ENCODE data around the gene ENTPD5.

Gene ENTPD5, protein sequence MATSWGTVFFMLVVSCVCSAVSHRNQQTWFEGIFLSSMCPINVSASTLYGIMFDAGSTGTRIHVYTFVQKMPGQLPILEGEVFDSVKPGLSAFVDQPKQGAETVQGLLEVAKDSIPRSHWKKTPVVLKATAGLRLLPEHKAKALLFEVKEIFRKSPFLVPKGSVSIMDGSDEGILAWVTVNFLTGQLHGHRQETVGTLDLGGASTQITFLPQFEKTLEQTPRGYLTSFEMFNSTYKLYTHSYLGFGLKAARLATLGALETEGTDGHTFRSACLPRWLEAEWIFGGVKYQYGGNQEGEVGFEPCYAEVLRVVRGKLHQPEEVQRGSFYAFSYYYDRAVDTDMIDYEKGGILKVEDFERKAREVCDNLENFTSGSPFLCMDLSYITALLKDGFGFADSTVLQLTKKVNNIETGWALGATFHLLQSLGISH

DNA sequence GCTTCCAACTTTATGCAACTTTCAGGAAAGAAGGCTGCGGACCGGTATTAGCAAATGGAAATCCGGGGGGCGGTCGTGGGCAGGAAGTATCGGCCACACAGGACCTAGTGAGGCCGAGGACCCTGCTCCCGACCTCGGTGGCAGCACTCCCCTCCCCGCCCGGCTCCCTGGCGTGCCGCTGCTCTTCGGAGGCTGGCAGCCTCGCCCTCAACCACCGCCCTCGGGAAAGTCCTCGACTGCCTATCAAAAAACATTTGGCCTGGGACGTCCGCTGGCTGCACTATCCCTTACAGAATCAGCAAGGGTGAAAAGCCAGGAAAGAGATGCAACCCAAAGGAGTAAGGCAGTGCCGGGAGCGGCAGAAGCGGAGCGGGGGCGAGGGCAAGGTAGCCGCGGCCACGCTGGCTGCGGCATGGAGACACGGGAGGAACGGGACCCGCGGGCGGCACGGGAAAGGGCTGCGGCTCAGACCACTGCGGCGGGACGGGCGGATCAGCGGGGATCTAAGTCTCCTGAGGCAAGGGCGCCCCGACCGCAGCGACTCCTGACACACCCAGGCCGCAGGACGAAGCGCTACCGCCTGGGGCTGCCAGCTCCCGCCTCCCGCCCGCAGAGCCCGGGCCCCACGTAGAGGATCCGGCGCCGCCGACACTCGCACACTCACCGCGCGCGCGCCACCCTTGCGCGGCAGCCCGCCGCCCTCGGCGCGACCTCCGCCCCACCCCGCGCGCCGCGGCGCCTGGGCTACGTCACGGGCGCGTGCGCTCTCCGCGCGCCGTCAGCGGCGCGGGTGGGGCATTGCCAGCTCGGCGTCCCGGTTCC lies at the start of gene ENTPD5, which contains the start of gene BBOF1:
Gene ENTPD5 (minus strand): TSS at position 703 of the 822 bp plus-strand sequence. CDS start 31,186 bp downstream, outside the sequence.
Gene BBOF1 (plus strand): TSS at position 764 of the 822 bp plus-strand sequence. CDS start 130 bp downstream, outside the sequence.
- in situ Hi-C loops (cut with MboI; ENCODE audit: low pct_unique_long_range_greater_than_20kb, low sequenced_read_pairs), result no loop called here
- DNase-seq, result peak; percentile 80

DNA sequence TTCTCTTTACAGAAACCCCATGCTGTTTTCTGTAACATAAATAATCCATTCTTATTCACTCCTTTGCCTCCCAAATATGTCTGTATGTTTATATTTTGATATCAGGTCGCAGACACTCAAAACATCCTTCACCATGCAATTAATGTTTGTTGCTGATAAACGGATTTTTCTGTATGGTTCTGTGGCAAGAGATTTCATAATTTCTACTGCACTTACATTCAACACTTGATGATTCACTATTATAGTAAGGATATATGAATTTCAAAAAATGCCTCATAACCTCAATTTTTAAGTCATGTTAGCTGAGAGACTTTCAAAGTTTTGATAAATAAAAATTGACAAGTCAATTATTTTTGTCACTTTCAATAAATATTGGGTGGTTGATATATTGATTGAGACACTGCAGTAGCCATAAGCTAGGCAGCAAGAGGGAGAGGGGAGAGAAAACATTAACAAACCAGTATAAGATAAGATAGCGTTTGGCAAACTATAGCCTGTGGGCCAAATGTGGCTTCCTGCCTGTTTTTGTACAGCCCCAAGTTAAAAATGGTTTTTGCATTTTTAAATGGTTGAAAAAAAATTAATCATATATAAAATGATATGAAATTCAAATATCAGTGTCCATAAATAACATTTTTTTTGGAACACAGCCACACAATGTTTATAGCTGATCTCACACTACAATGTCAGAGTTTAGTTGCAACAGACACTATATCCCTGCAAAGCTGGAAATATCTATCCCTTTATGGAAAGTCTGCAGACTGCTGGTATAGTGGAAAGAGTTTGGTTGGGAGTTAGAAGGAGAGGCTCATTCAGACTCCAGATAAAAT lies 46.9 kb upstream of the ENTPD5 start:
- DNase-seq, result no peak
- in situ Hi-C loops (cut with MboI; ENCODE audit: low pct_unique_long_range_greater_than_20kb, low sequenced_read_pairs), result no loop called here

DNA sequence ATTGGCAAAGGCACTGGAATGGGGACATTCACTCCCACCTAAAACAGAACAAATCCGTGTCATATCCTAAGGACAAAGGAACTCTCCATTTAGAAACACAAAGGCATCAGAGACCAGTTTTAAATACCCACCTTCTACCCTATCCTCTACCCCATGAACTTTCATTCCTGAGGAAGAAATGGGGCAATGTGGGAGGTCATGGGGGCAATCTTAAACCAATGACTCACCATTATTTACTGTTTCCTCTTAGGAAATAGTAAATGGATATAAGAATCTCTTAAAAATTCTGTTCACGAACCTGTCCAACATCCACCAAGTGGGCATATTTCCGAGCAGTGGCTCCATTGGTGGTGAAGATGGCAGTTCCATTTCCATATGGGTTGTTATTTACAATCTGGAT lies 45.8 kb upstream of the ENTPD5 start:
- in situ Hi-C loops (cut with MboI; ENCODE audit: low pct_unique_long_range_greater_than_20kb, low sequenced_read_pairs), result no loop called here
- DNase-seq, result no peak

DNA sequence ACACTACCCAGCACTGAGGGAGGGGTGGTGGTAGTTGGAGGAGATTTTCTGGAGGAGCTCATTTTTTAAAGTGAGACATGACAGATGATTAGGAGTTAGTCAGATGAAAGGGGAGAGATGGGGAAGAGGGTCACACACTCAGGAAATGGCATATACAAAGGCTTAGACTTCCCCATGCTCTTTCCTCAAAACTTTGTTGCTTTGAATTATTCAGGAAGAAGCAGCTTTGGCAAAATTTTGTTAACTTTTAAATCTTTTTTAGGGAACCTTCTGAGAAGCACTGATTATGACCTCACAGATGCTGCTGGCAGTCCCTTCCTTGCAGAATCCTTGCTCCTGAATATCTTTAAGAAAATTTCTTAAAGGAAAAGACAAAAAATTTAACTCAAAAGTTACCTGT lies 45.3 kb upstream of the ENTPD5 start:
- in situ Hi-C loops (cut with MboI; ENCODE audit: low pct_unique_long_range_greater_than_20kb, low sequenced_read_pairs), result no loop called here
- no peak for DNase-seq

DNA sequence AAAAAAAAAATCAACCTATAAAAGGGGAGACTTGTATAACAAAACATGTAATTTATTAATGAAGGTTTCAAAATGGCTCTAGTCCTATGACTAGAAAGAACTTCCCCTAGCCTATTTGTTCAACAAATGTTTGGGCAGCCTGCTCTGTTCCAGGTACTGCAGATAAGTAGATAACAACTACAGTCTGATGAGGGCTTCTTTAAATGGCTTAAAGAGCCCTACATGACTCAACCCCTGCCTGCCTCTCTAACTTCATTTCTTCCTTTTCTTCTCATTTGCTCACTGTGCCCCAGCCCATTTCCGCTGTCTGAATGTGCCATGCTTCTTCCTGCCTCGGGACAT lies 43.7 kb upstream of the ENTPD5 start:
- no peak for DNase-seq
- in situ Hi-C loops (cut with MboI; ENCODE audit: low pct_unique_long_range_greater_than_20kb, low sequenced_read_pairs), result no loop called here

DNA sequence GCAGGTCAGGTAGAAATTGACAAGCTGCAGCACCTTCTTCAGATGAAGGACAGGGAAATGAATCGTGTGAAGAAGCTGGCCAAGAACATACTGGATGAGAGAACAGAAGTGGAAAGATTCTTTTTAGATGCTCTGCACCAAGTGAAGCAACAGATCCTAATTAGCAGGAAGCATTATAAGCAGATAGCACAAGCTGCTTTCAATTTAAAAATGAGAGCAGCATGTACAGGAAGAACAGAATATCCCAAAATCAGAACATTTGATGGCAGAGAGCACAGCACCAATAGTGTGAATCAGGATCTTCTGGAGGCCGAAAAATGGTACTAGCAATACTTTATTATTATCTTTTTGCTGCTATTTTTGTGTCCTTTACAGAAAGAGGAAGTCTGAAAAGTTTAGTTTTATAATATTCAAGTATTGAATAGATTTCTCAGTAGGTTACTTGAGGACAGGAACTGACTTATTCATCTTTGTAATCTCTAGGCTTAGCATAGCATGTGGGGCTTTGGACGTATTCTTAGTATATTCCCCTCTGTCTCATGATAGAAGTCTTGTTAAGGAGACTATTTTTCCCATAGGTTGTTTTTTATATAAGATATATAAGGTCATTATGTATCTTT lies 30.9 kb upstream of the ENTPD5 start:
- in situ Hi-C loops (cut with MboI; ENCODE audit: low pct_unique_long_range_greater_than_20kb, low sequenced_read_pairs), result loop anchor here (25.0 kb wide), 1 partner anchor 538 kb away; no protein-coding TSS in a partner anchor
- peak; percentile 16 for DNase-seq

DNA sequence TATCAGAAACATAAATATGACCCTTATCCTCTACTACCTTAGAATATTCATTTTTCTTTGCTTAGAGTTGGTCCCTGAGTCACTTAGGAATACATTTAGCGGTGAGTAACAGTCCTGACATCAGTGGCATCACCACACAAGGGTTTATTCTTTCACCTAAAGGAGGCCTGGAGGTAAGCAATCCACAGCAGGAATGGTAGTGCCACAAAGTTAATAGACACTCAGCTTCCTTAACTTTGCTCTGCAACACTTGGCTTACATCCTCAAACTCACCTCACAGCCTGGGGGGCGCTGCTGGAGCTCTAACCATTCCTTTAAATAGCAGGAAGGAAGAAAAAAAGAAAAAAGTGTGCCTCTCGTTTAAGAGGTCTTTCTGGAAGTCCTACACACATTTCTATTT lies 29.2 kb upstream of the ENTPD5 start:
- DNase-seq, result peak; percentile 33
- in situ Hi-C loops (cut with MboI; ENCODE audit: low pct_unique_long_range_greater_than_20kb, low sequenced_read_pairs), result loop anchor here (25.0 kb wide), 1 partner anchor 536 kb away; no protein-coding TSS in a partner anchor

DNA sequence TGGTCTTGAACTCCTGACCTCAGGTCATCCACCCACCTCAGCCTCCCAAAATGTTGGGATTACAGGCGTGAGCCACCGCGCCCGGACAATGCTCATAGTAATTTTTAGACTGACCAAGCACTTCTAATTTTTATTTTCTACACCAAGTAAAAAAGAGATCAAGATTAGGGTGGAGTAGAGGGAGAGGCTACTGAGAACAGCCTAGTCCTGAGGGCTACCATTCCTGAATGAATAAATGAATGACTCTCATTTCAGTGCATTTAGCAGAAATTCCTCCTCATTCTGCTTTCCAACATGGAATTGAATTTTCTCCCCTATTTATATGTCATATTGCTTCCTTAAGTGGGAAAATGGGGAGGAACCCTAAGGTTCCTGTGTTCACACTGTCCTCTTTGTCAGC lies 26.4 kb upstream of the ENTPD5 start:
- in situ Hi-C loops (cut with MboI; ENCODE audit: low pct_unique_long_range_greater_than_20kb, low sequenced_read_pairs), result loop anchor here (25.0 kb wide), 1 partner anchor 533 kb away; no protein-coding TSS in a partner anchor
- no peak for DNase-seq

DNA sequence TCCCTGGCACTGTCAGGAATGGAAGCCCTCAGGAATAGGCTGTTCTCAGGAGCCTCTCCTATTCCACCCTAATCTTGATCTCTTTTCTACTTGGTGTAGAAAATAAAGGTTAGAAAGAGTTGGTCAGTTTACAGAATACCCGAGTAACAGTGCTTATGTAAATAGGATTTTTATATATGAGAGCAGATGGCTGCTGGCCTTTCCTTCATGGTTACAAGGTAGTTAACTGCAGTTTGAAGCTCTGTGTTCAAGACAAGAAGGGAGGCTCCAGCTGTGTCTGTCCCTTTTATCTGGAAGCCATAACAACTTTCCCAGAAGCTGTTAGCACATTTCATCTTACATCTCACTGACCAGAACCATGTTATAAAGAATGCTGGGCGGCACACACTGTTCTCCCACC lies 23.2 kb upstream of the ENTPD5 start:
- in situ Hi-C loops (cut with MboI; ENCODE audit: low pct_unique_long_range_greater_than_20kb, low sequenced_read_pairs), result loop anchor here (25.0 kb wide), 1 partner anchor 530 kb away; no protein-coding TSS in a partner anchor
- DNase-seq, result no peak

DNA sequence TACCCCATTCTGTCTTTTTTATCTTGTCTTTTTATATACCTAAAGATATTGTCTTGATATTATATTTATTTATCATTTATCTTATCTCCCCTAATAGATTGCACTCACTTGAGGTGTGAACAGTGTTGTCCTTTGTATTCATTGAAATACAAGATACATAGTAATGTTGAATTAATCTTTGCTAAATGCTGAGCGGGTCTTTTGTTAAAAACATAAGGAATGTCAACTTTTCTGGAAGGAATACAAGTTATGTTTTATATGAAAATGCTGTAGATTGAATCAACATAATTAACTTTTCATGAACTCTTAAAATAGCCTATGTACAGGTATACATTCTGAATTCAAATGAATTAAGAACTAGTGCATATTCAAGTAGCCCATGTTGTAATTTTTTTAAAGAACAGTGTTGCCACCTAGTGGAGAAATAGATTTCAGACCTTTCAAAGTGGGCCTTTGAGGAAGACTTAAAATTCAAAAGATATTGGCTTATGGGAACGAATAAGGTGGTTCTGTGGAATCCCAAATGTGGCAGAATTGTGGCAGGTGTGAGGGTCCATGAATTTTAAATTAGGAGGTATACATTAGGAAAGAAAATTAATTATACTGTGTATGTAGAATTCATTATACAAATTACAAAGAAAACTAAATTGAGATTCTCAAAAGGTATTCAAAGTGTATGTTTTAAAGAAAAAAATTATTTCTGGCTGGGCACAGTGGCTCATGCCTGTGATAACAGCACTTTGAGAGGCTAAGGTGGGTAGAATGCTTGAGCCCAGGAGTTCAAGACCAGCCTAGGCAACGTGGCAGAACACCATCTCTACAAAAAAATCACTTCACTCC lies 19.2 kb upstream of the ENTPD5 start:
- DNase-seq, result peak; percentile 89
- in situ Hi-C loops (cut with MboI; ENCODE audit: low pct_unique_long_range_greater_than_20kb, low sequenced_read_pairs), result loop anchor here (25.0 kb wide), 1 partner anchor 526 kb away; no protein-coding TSS in a partner anchor

DNA sequence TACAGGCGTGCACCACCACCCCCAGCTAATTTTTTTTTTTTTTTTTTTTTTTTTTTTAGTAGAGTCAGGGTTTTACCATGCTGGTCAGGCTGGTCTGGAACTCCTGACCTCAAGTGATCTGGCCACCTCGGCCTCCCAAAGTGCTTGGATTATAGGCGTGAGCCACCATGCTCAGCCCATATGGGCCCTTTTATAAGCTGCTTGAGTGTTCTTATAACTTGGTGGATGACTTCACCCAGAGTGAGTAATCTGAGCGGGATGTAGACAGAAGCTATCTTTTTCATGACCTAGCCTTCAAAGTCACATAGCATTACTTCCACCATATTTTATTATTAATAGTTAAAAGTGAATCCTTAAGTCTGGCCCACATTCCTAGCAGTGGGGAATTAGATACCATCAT lies 16.5 kb upstream of the ENTPD5 start:
- DNase-seq, result no peak
- in situ Hi-C loops (cut with MboI; ENCODE audit: low pct_unique_long_range_greater_than_20kb, low sequenced_read_pairs), result loop anchor here (25.0 kb wide), 1 partner anchor 523 kb away; no protein-coding TSS in a partner anchor

DNA sequence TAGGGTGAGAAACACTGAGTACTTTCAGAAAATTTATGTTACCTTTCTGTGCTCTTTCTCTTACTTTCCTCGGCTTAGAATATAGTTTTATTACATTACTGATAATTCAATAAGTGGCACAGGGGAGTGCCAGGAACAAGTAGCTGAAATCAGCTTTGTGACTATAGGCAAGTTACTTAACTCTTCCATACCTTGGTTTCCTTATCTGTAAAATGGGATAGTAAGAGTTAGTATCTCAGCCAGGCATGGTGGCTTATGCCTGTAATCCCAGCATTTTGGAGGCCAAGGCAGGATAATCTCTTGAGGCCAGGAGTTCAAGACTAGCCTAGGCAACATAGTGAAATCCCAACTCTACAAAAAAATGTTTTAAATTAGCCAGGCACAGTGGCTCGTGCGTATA lies 15.5 kb upstream of the ENTPD5 start:
- DNase-seq, result no peak
- in situ Hi-C loops (cut with MboI; ENCODE audit: low pct_unique_long_range_greater_than_20kb, low sequenced_read_pairs), result loop anchor here (25.0 kb wide), 1 partner anchor 522 kb away; no protein-coding TSS in a partner anchor

DNA sequence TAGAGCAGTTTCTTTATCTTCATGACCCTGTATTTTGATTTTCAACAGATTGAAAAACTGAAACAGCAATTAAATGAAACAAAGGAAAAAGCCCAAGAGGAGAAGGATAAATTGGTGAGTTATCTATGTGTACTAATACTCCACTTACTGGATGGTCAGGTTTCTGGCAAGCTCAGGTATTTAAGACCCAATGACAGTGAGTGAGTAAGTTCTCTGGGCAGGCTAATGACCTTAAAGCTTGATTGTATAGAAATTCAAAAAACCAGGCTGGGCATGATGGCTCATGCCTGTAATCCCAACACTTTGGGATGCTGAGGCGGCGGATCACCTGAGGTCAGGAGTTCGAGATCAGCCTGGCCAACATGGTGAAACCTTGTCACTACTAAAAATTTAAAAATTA lies 10.0 kb upstream of the ENTPD5 start:
- DNase-seq, result no peak
- in situ Hi-C loops (cut with MboI; ENCODE audit: low pct_unique_long_range_greater_than_20kb, low sequenced_read_pairs), result loop anchor here (25.0 kb wide), 1 partner anchor 517 kb away; no protein-coding TSS in a partner anchor

DNA sequence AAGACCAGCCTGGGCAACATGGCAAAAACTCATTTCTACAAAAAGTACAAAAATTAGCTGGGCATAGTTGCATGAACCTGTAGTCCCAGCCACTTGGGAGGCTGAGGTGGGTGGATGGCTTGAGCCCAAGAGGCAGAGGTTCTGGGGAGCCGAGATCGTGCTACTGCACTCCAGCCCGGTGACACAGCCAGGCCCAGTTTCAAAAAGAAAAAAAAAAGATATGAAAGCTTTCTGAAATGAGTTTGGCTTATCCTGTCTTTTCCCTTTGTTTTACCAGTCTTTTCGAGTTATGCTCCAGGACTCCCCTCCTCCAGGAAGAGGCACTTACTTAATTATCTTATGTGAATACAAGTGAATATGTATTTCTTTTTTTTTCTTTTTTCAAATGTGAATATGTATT lies 3.3 kb upstream of the ENTPD5 start:
- no peak for DNase-seq
- in situ Hi-C loops (cut with MboI; ENCODE audit: low pct_unique_long_range_greater_than_20kb, low sequenced_read_pairs), result no loop called here

DNA sequence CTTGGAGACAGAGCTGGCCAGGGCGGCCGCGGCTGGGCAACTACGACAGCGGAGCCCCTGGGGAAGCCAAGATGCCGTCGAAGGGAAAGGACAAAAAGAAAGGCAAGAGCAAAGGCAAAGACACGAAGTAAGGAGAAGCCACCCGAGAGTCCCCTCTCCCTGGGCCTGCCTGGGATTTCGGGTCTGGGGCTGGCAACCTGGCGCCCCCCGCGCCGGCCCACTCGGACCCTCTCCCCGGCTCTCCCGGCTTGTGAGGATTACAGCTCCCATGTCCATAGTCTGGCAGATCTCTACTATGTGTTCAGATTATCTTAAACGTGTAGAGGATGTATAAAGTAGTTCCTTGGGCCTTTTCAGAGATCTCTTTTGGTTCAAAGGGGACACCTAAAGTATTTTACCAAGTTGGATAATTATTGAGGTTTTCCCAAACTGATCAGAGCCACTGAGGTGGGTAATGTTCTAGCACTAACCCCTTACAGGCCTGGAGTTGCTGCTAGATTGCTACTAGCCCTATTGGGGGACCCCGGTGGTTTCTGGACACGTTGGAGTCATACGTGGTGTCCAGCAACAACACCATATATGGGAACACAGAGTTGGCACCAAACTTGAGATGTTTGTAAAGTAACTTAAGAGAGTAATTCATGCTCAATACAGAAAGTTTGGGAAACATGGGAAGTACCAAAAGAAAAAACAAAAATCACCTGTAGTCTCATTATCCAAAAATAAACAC lies 485 bp upstream of the ENTPD5 start:
- in situ Hi-C loops (cut with MboI; ENCODE audit: low pct_unique_long_range_greater_than_20kb, low sequenced_read_pairs), result no loop called here
- DNase-seq, result no peak

DNA sequence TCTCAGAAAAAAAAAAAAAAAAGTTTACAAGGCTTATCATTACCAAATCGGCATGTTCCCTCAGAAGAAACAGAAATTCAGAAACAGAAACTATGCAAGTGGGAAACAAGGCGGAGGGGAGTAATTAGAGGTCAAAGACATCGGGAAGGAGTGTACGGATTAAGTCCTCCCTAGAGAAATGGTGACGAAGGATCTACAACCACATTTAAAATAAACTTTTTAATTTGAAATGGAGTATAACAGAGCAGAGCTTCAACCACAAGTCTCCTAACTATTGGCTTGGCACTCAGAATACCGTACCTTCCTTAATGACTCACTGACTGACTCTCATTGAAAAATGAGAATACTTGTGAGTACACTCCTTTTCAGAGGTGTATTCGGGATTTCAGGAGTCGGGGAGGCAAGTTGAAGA lies 908 bp downstream of the ENTPD5 start:
- DNase-seq, result no peak
- in situ Hi-C loops (cut with MboI; ENCODE audit: low pct_unique_long_range_greater_than_20kb, low sequenced_read_pairs), result no loop called here

DNA sequence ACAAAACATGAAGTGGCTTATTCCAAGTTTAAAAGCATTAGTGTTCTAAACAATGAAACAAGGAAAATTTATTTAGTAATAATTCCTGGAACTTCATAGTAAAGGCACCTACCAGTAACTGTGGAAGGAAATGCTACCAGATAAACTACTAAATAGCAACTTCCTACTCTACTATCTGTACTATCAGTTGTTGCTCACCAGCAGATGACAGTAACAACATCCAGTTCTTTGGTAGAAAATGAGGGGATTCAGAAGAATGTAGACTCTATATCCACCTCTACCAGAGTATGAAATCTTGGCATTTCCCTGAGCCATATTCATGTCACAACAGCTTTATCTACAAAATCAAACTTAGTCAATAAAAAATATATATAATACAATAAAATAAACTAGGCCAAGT lies 3.1 kb downstream of the ENTPD5 start:
- in situ Hi-C loops (cut with MboI; ENCODE audit: low pct_unique_long_range_greater_than_20kb, low sequenced_read_pairs), result no loop called here
- DNase-seq, result no peak
